ENCODE measurements around the gene PCDHA8. TPM values are rescaled to one million over a fixed set of nuclear protein-coding genes. Genes with fewer than 3 reads are reported as not detected.

The PCDHA8 gene
- total RNA-seq, 1 experiment from 2014 or later = 0.08 TPM

Other genes with a start within 250 kb of the PCDHA8 start
- 3.6 to 5.6 TPM (median 4.4 TPM) in 5 replicates for gene CD14, start 208.0 kb upstream of the PCDHA8 start, total RNA-seq (2022; extraction: Qiagen RNA extraction; ENCODE audit: low read depth)
- 9.6 to 15.1 TPM (median 13.0 TPM) in 5 replicates for gene TMCO6, start 201.7 kb upstream of the PCDHA8 start, total RNA-seq (2022; extraction: Qiagen RNA extraction; ENCODE audit: low read depth)
- gene NDUFA2, start 193.6 kb upstream of the PCDHA8 start, total RNA-seq (2022; extraction: Qiagen RNA extraction; ENCODE audit: low read depth) = 108 to 128 TPM (median 123 TPM) in 5 replicates
- 94.9 to 140 TPM (median 98.2 TPM) in 5 replicates for gene IK, start 193.4 kb upstream of the PCDHA8 start, total RNA-seq (2022; extraction: Qiagen RNA extraction; ENCODE audit: low read depth)
- 29.2 to 32.4 TPM (median 29.6 TPM) in 5 replicates for gene WDR55, start 176.3 kb upstream of the PCDHA8 start, total RNA-seq (2022; extraction: Qiagen RNA extraction; ENCODE audit: low read depth)
- gene DND1, start 167.6 kb upstream of the PCDHA8 start, total RNA-seq (2022; extraction: Qiagen RNA extraction; ENCODE audit: low read depth) = 0.47 to 1.0 TPM (median 0.82 TPM) in 5 replicates
- 81.3 to 85.6 TPM (median 83.4 TPM) in 5 replicates for gene HARS1, start 149.8 kb upstream of the PCDHA8 start, total RNA-seq (2022; extraction: Qiagen RNA extraction; ENCODE audit: low read depth)
- 34.5 to 44.5 TPM (median 38.9 TPM) in 5 replicates for gene HARS2, start 149.7 kb upstream of the PCDHA8 start, total RNA-seq (2022; extraction: Qiagen RNA extraction; ENCODE audit: low read depth)
- gene ZMAT2, start 140.7 kb upstream of the PCDHA8 start, total RNA-seq (2022; extraction: Qiagen RNA extraction; ENCODE audit: low read depth) = 81.8 to 121 TPM (median 90.3 TPM) in 5 replicates
- 0.12 to 0.23 TPM (median 0.21 TPM) in 5 replicates for gene PCDHA1, start 55.0 kb upstream of the PCDHA8 start, total RNA-seq (2022; extraction: Qiagen RNA extraction; ENCODE audit: low read depth)
- gene PCDHA2, start 46.3 kb upstream of the PCDHA8 start, total RNA-seq (2022; extraction: Qiagen RNA extraction; ENCODE audit: low read depth) = 0.03 to 0.10 TPM (median 0.05 TPM) in 5 replicates
- 0.74 to 1.1 TPM (median 0.91 TPM) in 5 replicates for gene PCDHA3, start 40.1 kb upstream of the PCDHA8 start, total RNA-seq (2022; extraction: Qiagen RNA extraction; ENCODE audit: low read depth)
- gene PCDHA4, start 34.1 kb upstream of the PCDHA8 start, total RNA-seq (2022; extraction: Qiagen RNA extraction; ENCODE audit: low read depth) = 1.4 to 2.0 TPM (median 1.7 TPM) in 5 replicates
- gene PCDHA5, start 19.6 kb upstream of the PCDHA8 start, total RNA-seq (2022; extraction: Qiagen RNA extraction; ENCODE audit: low read depth) = 0.44 to 0.75 TPM (median 0.63 TPM) in 5 replicates
- gene PCDHA6, start 13.2 kb upstream of the PCDHA8 start, total RNA-seq (2022; extraction: Qiagen RNA extraction; ENCODE audit: low read depth) = 0.07 to 0.09 TPM (median 0.09 TPM) in 3 of 5 replicates, not detected in the others
- gene PCDHA7, start 6.9 kb upstream of the PCDHA8 start, total RNA-seq (2022; extraction: Qiagen RNA extraction; ENCODE audit: low read depth) = 0.08 to 0.22 TPM (median 0.13 TPM) in 5 replicates
- gene PCDHA9, start 7.2 kb downstream of the PCDHA8 start, total RNA-seq (2022; extraction: Qiagen RNA extraction; ENCODE audit: low read depth) = not detected in 5 replicates
- gene PCDHA10, start 14.7 kb downstream of the PCDHA8 start, total RNA-seq (2022; extraction: Qiagen RNA extraction; ENCODE audit: low read depth) = 0.01 to 0.02 TPM in 2 of 5 replicates, not detected in the others
- gene PCDHA11, start 27.8 kb downstream of the PCDHA8 start, total RNA-seq (2022; extraction: Qiagen RNA extraction; ENCODE audit: low read depth) = 0.12 to 0.43 TPM (median 0.18 TPM) in 5 replicates
- 2.5 to 2.9 TPM (median 2.5 TPM) in 5 replicates for gene PCDHA12, start 34.1 kb downstream of the PCDHA8 start, total RNA-seq (2022; extraction: Qiagen RNA extraction; ENCODE audit: low read depth)
- 0.06 to 0.10 TPM (median 0.07 TPM) in 4 of 5 replicates, not detected in the other for gene PCDHA13, start 40.9 kb downstream of the PCDHA8 start, total RNA-seq (2022; extraction: Qiagen RNA extraction; ENCODE audit: low read depth)
- 1.1 to 1.4 TPM (median 1.2 TPM) in 5 replicates for gene PCDHAC1, start 85.1 kb downstream of the PCDHA8 start, total RNA-seq (2022; extraction: Qiagen RNA extraction; ENCODE audit: low read depth)
- gene PCDHAC2, start 125.3 kb downstream of the PCDHA8 start, total RNA-seq (2022; extraction: Qiagen RNA extraction; ENCODE audit: low read depth) = 2.3 to 4.8 TPM (median 2.6 TPM) in 5 replicates
- not detected in 5 replicates for gene PCDHB1, start 210.2 kb downstream of the PCDHA8 start, total RNA-seq (2022; extraction: Qiagen RNA extraction; ENCODE audit: low read depth)

Measured in A549 treated with CpdA at 1 μM for 4 hours (cell line).